ENCODE measurements around the gene PLD1.

DNA sequence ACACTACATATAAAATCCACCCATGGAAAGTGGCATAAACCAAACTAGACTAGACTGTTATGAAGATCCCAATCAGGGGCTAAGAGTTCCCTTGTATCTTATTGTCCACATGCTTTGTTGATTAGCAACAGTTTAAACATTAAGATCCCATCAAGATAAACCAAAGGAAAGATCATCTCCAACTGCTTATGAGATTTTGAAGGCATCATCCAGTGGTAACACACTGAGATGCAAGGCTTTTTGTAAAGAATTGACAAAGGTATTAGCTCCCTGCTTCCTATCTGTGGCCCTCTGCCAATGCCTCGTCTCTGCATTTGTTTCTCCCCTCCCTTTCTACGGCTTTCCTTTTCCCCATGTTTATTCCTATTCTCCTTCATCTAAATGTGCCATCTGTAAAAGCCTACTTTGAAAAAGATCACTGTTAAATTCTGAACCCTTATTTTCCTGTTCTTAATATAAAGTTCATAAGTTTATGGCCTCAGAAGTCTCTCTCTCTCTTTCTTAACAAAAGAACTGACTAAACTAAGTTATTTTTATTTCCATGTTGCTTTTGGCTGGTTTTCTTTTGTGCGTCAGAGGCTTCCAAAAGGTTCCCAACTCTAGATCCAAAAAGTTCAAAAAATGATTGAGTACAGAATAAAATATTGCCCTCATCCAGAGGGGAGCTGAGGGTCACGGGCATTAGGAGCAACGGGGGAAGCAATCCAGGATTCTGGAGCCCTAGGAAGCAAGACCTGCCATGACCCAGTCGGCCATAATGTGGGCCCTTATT is 5.5 kb downstream of the PLD1 start:
- TF ChIP-seq, protein P1, sequence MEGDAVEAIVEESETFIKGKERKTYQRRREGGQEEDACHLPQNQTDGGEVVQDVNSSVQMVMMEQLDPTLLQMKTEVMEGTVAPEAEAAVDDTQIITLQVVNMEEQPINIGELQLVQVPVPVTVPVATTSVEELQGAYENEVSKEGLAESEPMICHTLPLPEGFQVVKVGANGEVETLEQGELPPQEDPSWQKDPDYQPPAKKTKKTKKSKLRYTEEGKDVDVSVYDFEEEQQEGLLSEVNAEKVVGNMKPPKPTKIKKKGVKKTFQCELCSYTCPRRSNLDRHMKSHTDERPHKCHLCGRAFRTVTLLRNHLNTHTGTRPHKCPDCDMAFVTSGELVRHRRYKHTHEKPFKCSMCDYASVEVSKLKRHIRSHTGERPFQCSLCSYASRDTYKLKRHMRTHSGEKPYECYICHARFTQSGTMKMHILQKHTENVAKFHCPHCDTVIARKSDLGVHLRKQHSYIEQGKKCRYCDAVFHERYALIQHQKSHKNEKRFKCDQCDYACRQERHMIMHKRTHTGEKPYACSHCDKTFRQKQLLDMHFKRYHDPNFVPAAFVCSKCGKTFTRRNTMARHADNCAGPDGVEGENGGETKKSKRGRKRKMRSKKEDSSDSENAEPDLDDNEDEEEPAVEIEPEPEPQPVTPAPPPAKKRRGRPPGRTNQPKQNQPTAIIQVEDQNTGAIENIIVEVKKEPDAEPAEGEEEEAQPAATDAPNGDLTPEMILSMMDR (IDR thresholded peaks at IDR 0.05) = no peak
- no peak for TF ChIP-seq POLR2A (IDR thresholded peaks at IDR 0.05)

Data from heart left ventricle (tissue), 13 donors.